ENCODE results near the gene ADAMTS3.

ADAMTS3 gene

DNA sequence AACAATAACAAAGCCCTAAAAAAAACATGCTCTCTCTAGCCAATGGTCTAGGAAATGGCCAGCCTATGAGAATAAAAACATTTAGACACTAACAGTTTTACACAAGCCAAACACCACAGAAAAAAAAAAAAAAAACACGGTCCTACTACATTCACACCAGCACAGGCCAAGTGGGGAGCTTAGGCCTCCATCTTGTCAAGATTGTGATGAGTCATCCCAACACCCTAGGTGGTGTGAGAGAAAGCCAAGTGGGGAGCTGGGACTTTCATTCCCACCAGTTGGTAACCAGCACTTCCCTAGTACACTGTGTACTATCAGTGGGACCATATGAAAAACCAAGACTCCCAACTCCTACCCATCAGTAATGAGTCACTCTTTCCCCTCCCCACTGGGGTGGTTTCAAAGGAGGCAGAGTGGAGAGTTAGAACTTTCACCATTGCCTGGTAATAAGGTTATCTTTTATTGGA, 95.6 kb downstream of the ADAMTS3 start:
- TF ChIP-seq, protein P1, sequence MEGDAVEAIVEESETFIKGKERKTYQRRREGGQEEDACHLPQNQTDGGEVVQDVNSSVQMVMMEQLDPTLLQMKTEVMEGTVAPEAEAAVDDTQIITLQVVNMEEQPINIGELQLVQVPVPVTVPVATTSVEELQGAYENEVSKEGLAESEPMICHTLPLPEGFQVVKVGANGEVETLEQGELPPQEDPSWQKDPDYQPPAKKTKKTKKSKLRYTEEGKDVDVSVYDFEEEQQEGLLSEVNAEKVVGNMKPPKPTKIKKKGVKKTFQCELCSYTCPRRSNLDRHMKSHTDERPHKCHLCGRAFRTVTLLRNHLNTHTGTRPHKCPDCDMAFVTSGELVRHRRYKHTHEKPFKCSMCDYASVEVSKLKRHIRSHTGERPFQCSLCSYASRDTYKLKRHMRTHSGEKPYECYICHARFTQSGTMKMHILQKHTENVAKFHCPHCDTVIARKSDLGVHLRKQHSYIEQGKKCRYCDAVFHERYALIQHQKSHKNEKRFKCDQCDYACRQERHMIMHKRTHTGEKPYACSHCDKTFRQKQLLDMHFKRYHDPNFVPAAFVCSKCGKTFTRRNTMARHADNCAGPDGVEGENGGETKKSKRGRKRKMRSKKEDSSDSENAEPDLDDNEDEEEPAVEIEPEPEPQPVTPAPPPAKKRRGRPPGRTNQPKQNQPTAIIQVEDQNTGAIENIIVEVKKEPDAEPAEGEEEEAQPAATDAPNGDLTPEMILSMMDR (conservative IDR thresholded peaks at IDR 0.05; ENCODE audit: low read depth, low read length): no peak
- Histone ChIP-seq H3K4me3 (IDR thresholded peaks at IDR 0.05; ENCODE audit: insufficient read depth, low read depth, low read length) (no peak overlapping the region), H3K27ac (no peak overlapping the region), H3K4me2 (no peak overlapping the region), H3K27me3 (ENCODE audit: insufficient read depth, low read depth) (no peaks in the 10 kb centered on the region), H3K79me2 (ENCODE audit: insufficient read depth, low read depth) (no peaks in the 10 kb centered on the region), H3K36me3 (ENCODE audit: insufficient read depth) (no peaks in the 10 kb centered on the region), H4K20me1 (ENCODE audit: insufficient read depth) (no peaks in the 10 kb centered on the region), H2AFZ (ENCODE audit: low read depth) (no peak overlapping the region), H3K9ac (no peak overlapping the region), H3K4me1 (ENCODE audit: low read depth, poor library complexity, severe bottlenecking) (no peaks in the 10 kb centered on the region)

DNA sequence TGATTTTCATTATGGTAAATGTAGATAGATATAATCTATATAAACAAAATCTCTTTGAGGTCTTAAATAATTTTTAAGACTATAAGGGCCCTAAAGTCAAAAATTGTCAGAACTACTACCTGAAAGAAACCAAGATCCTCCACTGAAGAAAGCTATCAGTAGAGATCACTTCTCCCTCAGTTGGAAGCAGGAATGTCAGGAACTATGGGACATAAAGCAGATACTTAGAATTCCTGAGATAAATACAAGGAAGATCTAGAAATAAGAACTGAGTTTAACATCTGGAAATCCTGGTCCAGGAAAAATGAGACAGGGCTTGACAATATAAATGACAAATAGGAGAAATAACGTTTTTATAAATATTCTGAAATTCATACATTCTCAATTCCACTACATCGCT, 97.2 kb downstream of the ADAMTS3 start:
- Histone ChIP-seq H3K9ac (no peak overlapping the region), H3K79me2 (ENCODE audit: insufficient read depth, low read depth) (no peaks in the 10 kb centered on the region), H4K20me1 (ENCODE audit: insufficient read depth) (no peaks in the 10 kb centered on the region), H3K4me1 (ENCODE audit: low read depth, poor library complexity, severe bottlenecking) (no peaks in the 10 kb centered on the region), H3K4me3 (IDR thresholded peaks at IDR 0.05; ENCODE audit: insufficient read depth, low read depth, low read length) (no peak overlapping the region), H2AFZ (ENCODE audit: low read depth) (no peak overlapping the region), H3K27ac (no peak overlapping the region), H3K4me2 (no peak overlapping the region), H3K27me3 (ENCODE audit: insufficient read depth, low read depth) (no peaks in the 10 kb centered on the region), H3K36me3 (ENCODE audit: insufficient read depth) (no peaks in the 10 kb centered on the region)
- TF ChIP-seq, protein P1 (conservative IDR thresholded peaks at IDR 0.05; ENCODE audit: low read depth, low read length): no peak

DNA sequence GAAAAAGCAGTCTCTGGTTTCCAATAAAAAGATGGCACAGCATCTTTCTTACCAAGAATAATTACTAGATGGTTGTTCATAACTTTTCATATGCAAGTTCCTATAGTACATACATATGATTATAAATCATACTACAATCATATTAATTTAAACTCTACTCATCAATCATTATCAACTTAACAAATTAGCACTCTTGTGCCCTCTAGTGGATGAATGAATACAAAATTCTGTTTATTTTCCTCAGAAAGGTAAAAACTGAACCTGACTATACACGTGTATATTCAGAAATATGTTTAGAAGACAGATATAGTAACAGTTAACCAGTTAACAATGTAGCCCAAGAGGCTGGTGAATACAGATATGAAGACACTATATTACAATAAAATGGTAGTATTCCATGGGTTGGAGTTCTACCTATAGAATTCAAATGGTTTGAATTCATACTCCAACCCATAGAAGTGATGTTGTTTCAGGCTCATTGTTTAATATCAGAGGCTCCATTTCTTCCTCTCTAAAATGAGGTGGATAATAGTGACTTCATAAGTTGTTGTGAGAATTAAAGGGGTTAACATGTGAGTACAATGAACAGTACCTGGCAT, 100.0 kb downstream of the ADAMTS3 start:
- Histone ChIP-seq H3K9ac (no peak overlapping the region), H3K79me2 (ENCODE audit: insufficient read depth, low read depth) (no peaks in the 10 kb centered on the region), H3K4me3 (IDR thresholded peaks at IDR 0.05; ENCODE audit: insufficient read depth, low read depth, low read length) (no peak overlapping the region), H3K27me3 (ENCODE audit: insufficient read depth, low read depth) (no peaks in the 10 kb centered on the region), H4K20me1 (ENCODE audit: insufficient read depth) (no peaks in the 10 kb centered on the region), H3K27ac (no peak overlapping the region), H2AFZ (ENCODE audit: low read depth) (no peak overlapping the region), H3K4me2 (no peak overlapping the region), H3K36me3 (ENCODE audit: insufficient read depth) (no peaks in the 10 kb centered on the region), H3K4me1 (ENCODE audit: low read depth, poor library complexity, severe bottlenecking) (no peaks in the 10 kb centered on the region)
- TF ChIP-seq, protein P1 (conservative IDR thresholded peaks at IDR 0.05; ENCODE audit: low read depth, low read length): peak; percentile 78

DNA sequence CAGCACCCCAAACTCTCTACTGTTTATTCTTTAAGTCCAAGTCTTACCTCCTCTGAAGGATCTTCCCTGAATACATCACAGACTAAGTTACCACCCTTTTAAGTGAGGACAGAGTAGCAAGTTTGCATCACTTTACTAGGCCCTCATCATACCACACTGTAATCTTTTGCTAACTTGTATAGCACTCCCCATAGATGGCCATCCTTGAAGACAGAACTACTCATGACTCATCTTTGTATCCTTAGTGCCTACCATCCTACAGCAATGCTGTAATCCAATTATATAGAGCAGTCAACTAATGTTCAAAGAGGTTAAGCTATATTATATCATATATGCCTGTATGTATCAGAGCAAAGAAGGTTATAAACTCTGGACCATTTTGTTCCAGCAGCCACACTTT, 101.4 kb downstream of the ADAMTS3 start:
- H3K79me2 ChIP-seq (ENCODE audit: insufficient read depth, low read depth): no peaks in the 10 kb centered on the region
- TF ChIP-seq, protein P1 (conservative IDR thresholded peaks at IDR 0.05; ENCODE audit: low read depth, low read length): no peak
- no peak overlapping the region for H2AFZ ChIP-seq (ENCODE audit: low read depth)
- no peak overlapping the region for H3K27ac ChIP-seq
- no peaks in the 10 kb centered on the region for H4K20me1 ChIP-seq (ENCODE audit: insufficient read depth)
- H3K9ac ChIP-seq: no peak overlapping the region
- H3K36me3 ChIP-seq (ENCODE audit: insufficient read depth): no peaks in the 10 kb centered on the region
- no peak overlapping the region for H3K4me2 ChIP-seq
- H3K4me3 ChIP-seq (IDR thresholded peaks at IDR 0.05; ENCODE audit: insufficient read depth, low read depth, low read length): no peak overlapping the region
- H3K4me1 ChIP-seq (ENCODE audit: low read depth, poor library complexity, severe bottlenecking): no peaks in the 10 kb centered on the region
- no peaks in the 10 kb centered on the region for H3K27me3 ChIP-seq (ENCODE audit: insufficient read depth, low read depth)
